Suprapubic skin (tissue), 4 donors: ENCODE measurements around the gene HPCAL1. TPM values are rescaled to one million over a fixed set of nuclear protein-coding genes. Genes with fewer than 3 reads are reported as not detected.
"Not testable (repeated sequence)": the region's sequence is repeated elsewhere in the genome, so short reads cannot be mapped to it uniquely, and the experiment has no call there.

Experiments used
- DNase-seq, 2 donors: peaks; one replicate each; pipeline ENCODE4 v3.0.0-alpha.2; 2019; ENCODE audit warnings: low spot score in 2 of 2
- H3K27ac ChIP-seq: fragments of 200-600 bp; sonication (generic); one replicate; pipeline ENCODE4 v1.5.1; 2019
- H3K27me3 ChIP-seq: fragments of 200-600 bp; sonication (generic); one replicate; pipeline ENCODE4 v1.5.1; 2019
- H3K36me3 ChIP-seq: fragments of 200-600 bp; sonication (generic); one replicate; pipeline ENCODE4 v1.5.1; 2019
- H3K4me1 ChIP-seq: fragments of 200-600 bp; sonication (generic); one replicate; pipeline ENCODE4 v1.5.1; 2019
- H3K4me3 ChIP-seq: fragments of 200-600 bp; sonication (generic); one replicate; pipeline ENCODE4 v1.5.1; 2019; ENCODE audit warnings: mild to moderate bottlenecking
- H3K9me3 ChIP-seq: fragments of 200-600 bp; sonication (generic); one replicate; pipeline ENCODE4 v1.5.1; 2019
- CTCF ChIP-seq, 2 donors: fragments of 200-600 bp in 1 of 2; fragments of 450-650 bp in 1 of 2; sonication (generic) in 1 of 2; IDR thresholded peaks; one replicate each; pipeline ENCODE4 v1.5.1; 2016 to 2019; ENCODE audit warnings: antibody characterized with exemption in 2 of 2, mild to moderate bottlenecking in 1 of 2, moderate library complexity in 1 of 2
- EP300 ChIP-seq: sonication (generic); formaldehyde crosslinking; IDR thresholded peaks from one replicate; pipeline ENCODE4 v1.6.1; 2017; ENCODE audit warnings: antibody characterized with exemption
- POLR2A ChIP-seq, 2 donors: fragments of 450-650 bp; IDR thresholded peaks; one replicate each; pipeline ENCODE4 v1.6.1; 2017; ENCODE audit warnings: antibody characterized with exemption in 2 of 2, mild to moderate bottlenecking in 2 of 2, moderate library complexity in 2 of 2
- POLR2AphosphoS5 ChIP-seq, 3 donors: sonication (generic); formaldehyde crosslinking; IDR thresholded peaks; one replicate each; pipeline ENCODE4 v1.6.1; 2017; ENCODE audit warnings: antibody characterized with exemption in 3 of 3
- WGBS: methylation state at CpG from one replicate; pipeline ENCODE4 v1.1.5; 2018; 5-methylcytosine and 5-hydroxymethylcytosine counted together
- total RNA-seq, 4 donors: library from RNA; depleted of rRNA; stranded (reverse); fragments of >200 nt; gene quantifications; one replicate each; pipeline ENCODE4 v1.1.0, GENCODE V29; 2016

Gene HPCAL1
- total RNA-seq, 4 donors from 2014 or later: 27.7 to 40.7 (median 35.3) TPM

GRCh38 chr2:10297959-10298531 lies 4.7 kb upstream of the HPCAL1 start:
- Histone ChIP-seq H3K36me3 (no peaks in the 10 kb centered on the region), H3K27ac (no peak overlapping the region), H3K4me1 (peaks cover 8% of the 10 kb centered on the region), H3K27me3 (no peaks in the 10 kb centered on the region), H3K4me3 (no peak overlapping the region), H3K9me3 (peaks cover 4% of the 10 kb centered on the region)
- 50% methylated on average over 7 of the region's 7 CpGs for WGBS
- no peak for DNase-seq
- TF ChIP-seq POLR2A (IDR thresholded peaks at IDR 0.05) (no peak), EP300 (no peak)

DNA sequence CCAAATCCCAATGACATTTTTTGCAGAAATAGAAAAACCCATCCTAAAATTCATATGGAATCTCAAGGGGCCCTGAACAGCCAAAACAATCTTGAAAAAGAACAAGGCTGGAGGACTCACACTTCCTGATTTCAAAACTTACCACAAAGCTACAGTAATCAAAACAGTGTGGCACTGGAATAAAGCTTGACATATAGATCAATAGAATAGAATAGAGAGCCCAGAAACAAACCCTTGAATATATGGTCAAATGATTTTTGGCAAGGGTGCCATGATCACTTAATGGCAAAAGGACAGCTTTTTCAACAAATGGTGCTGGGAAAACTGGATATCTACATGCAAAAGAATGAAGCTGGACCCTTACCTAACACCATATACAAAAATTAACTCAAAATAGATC lies 3.9 kb upstream of the HPCAL1 start:
- H3K4me1 ChIP-seq: peaks cover 13% of the 10 kb centered on the region
- not testable (repeated sequence) for H3K9me3 ChIP-seq, H3K36me3 ChIP-seq, H3K27me3 ChIP-seq, H3K4me3 ChIP-seq, H3K27ac ChIP-seq, DNase-seq

- TF ChIP-seq POLR2AphosphoS5 (IDR thresholded peaks at IDR 0.05) (no peak), CTCF (IDR thresholded peaks at IDR 0.05) (no peak), EP300 (no peak), POLR2A (IDR thresholded peaks at IDR 0.05) (no peak)
- Histone ChIP-seq H3K27me3 (no peaks in the 10 kb centered on the region), H3K27ac (no peak overlapping the region), H3K4me3 (no peak overlapping the region), H3K4me1 (peaks cover 30% of the 10 kb centered on the region), H3K9me3 (no peaks in the 10 kb centered on the region), H3K36me3 (no peaks in the 10 kb centered on the region)
- no peak for DNase-seq
- WGBS: 84% methylated on average over 3 of the region's 3 CpGs
Measured at GRCh38 chr2:10300328-10300920, 2.3 kb upstream of the HPCAL1 start.

DNA sequence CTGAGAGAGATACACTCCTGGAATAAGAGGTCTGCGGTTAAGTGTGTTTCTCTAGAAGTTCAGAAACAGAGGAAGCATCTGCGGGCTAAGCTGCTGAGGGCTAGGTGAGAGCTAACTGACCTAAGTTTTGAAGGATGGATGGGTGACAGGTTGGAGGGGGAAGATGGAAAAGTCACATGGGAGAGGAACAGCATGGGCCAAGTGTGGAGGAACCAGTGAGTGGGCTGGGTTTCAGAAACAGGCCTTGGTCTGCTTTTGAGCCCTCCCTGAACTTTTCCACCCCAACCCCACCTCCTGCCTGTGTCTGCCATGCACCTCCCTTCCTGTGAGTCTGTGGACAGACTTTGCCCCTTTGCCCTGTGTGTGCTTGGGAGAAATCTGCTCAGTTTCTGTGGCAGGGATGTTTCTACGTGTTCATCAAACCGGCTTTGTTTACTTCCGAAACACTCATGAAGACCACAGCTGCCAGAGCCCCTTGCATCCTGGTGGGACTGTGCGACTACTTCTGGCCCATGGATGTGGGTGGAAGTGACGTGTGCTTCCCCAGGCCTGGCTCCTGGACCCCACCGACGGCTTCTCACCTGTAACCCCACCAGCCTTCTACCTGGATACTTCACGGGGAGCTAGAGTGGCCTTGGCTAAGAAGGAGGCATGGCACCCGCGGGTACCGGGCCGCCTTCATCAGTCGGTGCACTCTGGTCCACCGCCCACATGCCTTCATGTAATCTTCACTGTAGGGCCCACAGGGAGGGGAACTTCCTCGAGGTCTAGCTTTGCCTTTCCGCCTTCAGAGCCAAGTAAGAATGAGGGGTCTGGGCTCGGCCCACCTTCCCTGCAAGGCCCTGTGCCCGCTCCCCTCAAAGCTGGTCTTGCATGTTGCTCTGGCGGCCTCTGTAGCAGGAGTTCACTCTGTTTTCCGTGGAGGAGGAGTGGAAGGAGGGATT lies 1.4 kb upstream of the HPCAL1 start:
- Histone ChIP-seq H3K27me3 (no peaks in the 10 kb centered on the region), H3K4me3 (no peak overlapping the region), H3K4me1 (peaks cover 37% of the 10 kb centered on the region), H3K36me3 (no peaks in the 10 kb centered on the region), H3K9me3 (no peaks in the 10 kb centered on the region), H3K27ac (no peak overlapping the region)
- WGBS: 89% methylated on average over 20 of the region's 22 CpGs
- no peak for TF ChIP-seq POLR2A (IDR thresholded peaks at IDR 0.05)
- TF ChIP-seq EP300: no peak
- TF ChIP-seq CTCF (IDR thresholded peaks at IDR 0.05): no peak
- no peak for DNase-seq

DNA sequence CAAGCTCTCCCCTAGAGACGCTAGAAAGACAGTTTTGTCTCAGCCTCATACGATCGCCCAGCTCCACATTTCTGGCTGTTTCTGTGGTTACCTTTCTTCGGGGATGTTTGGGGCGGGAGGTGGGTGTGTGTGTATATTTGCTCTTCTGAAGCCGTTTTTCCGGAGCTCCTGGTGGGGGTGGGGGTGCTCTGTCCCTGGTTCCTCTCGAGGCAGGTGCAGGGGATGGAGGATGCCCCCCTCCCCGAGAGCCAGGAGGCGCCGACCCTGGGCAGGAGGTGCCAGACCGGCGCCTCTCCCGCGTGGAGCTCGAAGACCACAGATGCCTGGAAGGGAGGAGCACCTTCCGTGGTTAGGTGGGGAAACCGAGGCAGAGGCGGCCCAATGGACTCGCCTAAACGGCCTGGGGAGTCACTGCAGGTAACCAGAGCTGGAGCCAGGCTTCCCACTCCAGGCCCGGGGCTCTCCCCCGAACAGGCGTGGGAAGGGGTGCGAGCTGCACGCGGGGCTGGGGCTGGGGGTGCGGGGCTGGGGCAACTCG lies 694 bp upstream of the HPCAL1 start:
- Histone ChIP-seq H3K36me3 (no peaks in the 10 kb centered on the region), H3K27ac (peak overlapping the region; percentile 75), H3K4me1 (peaks cover 40% of the 10 kb centered on the region), H3K9me3 (no peaks in the 10 kb centered on the region), H3K4me3 (peak overlapping the region; percentile 80), H3K27me3 (no peaks in the 10 kb centered on the region)
- WGBS: 63% methylated on average over 16 of the region's 29 CpGs
- no peak for DNase-seq
- no peak for TF ChIP-seq POLR2AphosphoS5 (IDR thresholded peaks at IDR 0.05)
- TF ChIP-seq POLR2A (IDR thresholded peaks at IDR 0.05): no peak
- TF ChIP-seq CTCF (IDR thresholded peaks at IDR 0.05): no peak
- no peak for TF ChIP-seq EP300

GRCh38 chr2:10303181-10303693 lies 533 bp downstream of the HPCAL1 start:
- peak in 1 of 2 donors; percentile 66 for DNase-seq
- Histone ChIP-seq H3K36me3 (no peaks in the 10 kb centered on the region), H3K27ac (peak overlapping the region; percentile 75), H3K27me3 (no peaks in the 10 kb centered on the region), H3K9me3 (no peaks in the 10 kb centered on the region), H3K4me3 (peak overlapping the region; percentile 80), H3K4me1 (peaks cover 41% of the 10 kb centered on the region)
- TF ChIP-seq EP300: no peak
- no peak for TF ChIP-seq POLR2AphosphoS5 (IDR thresholded peaks at IDR 0.05)
- no peak for TF ChIP-seq CTCF (IDR thresholded peaks at IDR 0.05)
- TF ChIP-seq POLR2A (IDR thresholded peaks at IDR 0.05): no peak
- WGBS: 0% methylated on average over 3 of the region's 48 CpGs
